Measurements from ENCODE around the gene PDE3B. TPM values are rescaled to one million over a fixed set of nuclear protein-coding genes. Genes with fewer than 3 reads are reported as not detected.
A peak's percentile ranks its signal among the peaks of the same experiment; 100 is the strongest.

PDE3B gene
- total and polyA plus RNA-seq, 10 donors: 1.7 to 78.7 (median 20.8) TPM

DNA sequence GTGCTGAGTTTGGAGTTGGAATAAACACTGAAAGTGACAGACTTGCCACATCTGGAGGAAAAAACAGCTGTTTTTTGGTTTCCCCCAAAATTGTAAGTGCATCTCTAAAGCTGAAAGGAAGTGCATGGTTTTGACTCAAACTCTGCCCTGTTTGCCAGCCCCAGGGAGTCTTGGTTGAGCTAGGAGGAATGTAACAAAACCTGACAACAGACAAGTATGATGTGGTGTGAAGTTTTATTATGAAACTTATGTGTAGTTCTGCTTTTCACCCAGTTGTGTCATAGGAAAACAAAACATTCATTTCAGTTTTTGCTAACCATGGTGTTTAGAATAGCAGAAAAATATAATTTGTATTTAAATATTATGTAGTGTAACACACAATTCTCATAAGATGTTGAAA, 31.7 kb upstream of the PDE3B start:
- Histone ChIP-seq H3K36me3 (peaks cover 0 to 11% (median 0%) of the 10 kb centered on the region in 6 donors), H3K27me3 (replicated peaks in 1 of 7) (peaks cover 0 to 7% (median 0%) of the 10 kb centered on the region in 7 donors), H3K9me3 (no peaks in the 10 kb centered on the region), H3K27ac (peak overlapping the region in 4 of 8 donors; percentile 40 to 71 (median 57)), H3K4me1 (peaks cover 0 to 16% (median under 1%) of the 10 kb centered on the region in 6 donors), H3K4me3 (peak overlapping the region in 1 of 8 donors; percentile 26)
- DNase-seq: no peak
- TF ChIP-seq, protein P1, sequence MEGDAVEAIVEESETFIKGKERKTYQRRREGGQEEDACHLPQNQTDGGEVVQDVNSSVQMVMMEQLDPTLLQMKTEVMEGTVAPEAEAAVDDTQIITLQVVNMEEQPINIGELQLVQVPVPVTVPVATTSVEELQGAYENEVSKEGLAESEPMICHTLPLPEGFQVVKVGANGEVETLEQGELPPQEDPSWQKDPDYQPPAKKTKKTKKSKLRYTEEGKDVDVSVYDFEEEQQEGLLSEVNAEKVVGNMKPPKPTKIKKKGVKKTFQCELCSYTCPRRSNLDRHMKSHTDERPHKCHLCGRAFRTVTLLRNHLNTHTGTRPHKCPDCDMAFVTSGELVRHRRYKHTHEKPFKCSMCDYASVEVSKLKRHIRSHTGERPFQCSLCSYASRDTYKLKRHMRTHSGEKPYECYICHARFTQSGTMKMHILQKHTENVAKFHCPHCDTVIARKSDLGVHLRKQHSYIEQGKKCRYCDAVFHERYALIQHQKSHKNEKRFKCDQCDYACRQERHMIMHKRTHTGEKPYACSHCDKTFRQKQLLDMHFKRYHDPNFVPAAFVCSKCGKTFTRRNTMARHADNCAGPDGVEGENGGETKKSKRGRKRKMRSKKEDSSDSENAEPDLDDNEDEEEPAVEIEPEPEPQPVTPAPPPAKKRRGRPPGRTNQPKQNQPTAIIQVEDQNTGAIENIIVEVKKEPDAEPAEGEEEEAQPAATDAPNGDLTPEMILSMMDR (IDR thresholded peaks at IDR 0.05 in 8 of 11, conservative IDR thresholded peaks at IDR 0.05 in 3 of 11): no peak
- no peak for TF ChIP-seq POLR2A (IDR thresholded peaks at IDR 0.05)
- TF ChIP-seq POLR2AphosphoS5 (IDR thresholded peaks at IDR 0.05): no peak
- intact Hi-C loops (cut with DNase I; ENCODE audit: low total_unique reads): no loop called here

DNA sequence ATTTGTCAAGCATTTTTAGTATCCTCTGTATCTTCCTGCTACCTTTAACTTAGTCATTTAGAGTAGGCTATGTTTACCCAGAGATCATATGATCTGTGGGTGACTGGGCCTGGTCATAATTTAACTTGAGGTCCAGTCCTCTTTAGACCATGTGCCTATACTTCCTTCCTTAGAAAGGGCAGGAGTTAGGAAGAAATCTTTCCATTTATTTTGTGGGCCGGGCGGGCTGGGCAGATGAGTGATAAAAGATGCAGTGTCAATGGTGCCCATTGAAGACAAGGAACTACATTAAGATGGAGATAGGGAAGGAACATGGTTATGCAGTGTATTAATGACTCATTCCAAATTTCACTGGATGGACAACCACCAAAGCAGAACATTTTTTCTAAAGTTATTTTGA, 30.9 kb upstream of the PDE3B start:
- H3K9me3 ChIP-seq: no peaks in the 10 kb centered on the region
- peaks cover 0 to 11% (median 0%) of the 10 kb centered on the region in 6 donors for H3K36me3 ChIP-seq
- no peak for DNase-seq
- intact Hi-C loops (cut with DNase I; ENCODE audit: low total_unique reads): no loop called here
- H3K4me3 ChIP-seq: no peak overlapping the region
- peak overlapping the region in 4 of 8 donors; percentile 36 to 71 (median 50) for H3K27ac ChIP-seq
- peaks cover 0 to 16% (median 3%) of the 10 kb centered on the region in 6 donors for H3K4me1 ChIP-seq
- TF ChIP-seq POLR2AphosphoS5 (IDR thresholded peaks at IDR 0.05): no peak
- no peak for TF ChIP-seq POLR2A (IDR thresholded peaks at IDR 0.05)
- TF ChIP-seq, protein P1 (IDR thresholded peaks at IDR 0.05 in 8 of 11, conservative IDR thresholded peaks at IDR 0.05 in 3 of 11): no peak
- peaks cover 0 to 4% (median 0%) of the 10 kb centered on the region in 7 donors for H3K27me3 ChIP-seq (replicated peaks in 1 of 7)
- WGBS, 5 donors: 87 to 92% (median 90%) methylated on average over 2 of the region's 2 CpGs

DNA sequence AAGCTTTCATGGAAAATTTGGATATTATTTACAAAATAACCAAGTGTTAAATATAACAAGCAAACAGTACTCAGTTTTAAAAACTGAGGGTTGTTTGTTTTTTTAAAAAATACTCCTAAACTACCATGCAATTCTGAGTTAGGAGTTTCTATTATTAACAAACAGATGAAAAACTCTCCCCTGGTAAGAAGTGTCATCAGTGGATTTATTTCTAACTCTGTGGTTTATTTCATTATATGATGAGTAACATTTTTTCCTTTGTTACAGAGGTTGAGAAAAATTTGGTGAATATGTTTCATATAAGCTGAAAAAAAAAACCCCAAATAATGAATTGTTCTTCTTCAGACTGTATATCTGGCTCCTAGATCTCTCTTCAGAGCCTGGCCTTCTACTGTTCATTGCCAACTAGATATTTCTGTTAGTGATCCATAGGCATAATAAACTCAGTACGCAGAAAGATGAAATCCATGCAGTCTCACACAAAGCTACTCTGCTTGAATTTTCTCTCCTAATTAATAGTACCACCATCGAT, 29.4 kb upstream of the PDE3B start:
- intact Hi-C loops (cut with DNase I; ENCODE audit: low total_unique reads): no loop called here
- Histone ChIP-seq H3K36me3 (peaks cover 0 to 11% (median 0%) of the 10 kb centered on the region in 6 donors), H3K4me3 (no peak overlapping the region), H3K4me1 (peaks cover 0 to 16% (median 3%) of the 10 kb centered on the region in 6 donors), H3K9me3 (no peaks in the 10 kb centered on the region), H3K27me3 (replicated peaks in 1 of 7) (no peaks in the 10 kb centered on the region), H3K27ac (no peak overlapping the region)
- no peak for DNase-seq
- TF ChIP-seq POLR2A (IDR thresholded peaks at IDR 0.05): no peak
- 94 to 99% (median 96%) methylated on average over 2 of the region's 2 CpGs for WGBS, 5 donors

DNA sequence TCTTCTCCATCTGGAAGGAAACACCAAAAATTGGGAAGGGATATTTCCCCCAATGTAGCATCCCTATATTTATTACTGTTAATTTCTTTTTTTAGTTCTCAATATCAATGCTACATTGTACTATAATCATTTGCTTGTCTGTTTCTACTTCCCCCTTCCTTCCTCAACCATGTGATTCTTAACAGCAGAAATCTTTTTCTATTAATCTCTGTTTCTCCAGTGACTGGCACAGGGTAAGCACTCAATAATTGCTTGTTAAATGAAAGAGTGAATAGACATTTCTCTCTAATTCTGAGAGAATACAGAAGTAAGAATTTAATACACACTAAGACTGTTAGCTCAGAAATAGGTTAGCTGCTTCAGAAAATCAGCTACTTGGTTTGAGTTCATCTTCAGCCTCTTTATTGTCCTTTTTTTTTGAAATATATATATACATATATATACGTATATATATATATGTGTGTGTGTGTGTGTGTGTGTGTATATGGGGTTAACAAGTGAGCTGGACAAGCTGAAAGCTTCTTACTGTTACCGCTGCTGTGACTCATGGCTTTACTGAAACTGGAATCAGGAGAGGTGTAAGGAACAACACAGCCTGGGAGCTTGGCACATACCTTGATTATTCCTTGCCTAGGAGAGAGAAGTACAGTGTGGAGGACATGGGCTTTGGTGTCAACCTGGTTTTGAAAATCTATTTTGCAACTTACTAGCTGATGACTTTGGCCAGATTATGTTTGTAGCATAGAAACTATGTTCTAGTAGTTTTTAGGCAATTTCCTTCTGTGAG, 26.2 kb upstream of the PDE3B start:
- no peak for TF ChIP-seq POLR2A (IDR thresholded peaks at IDR 0.05)
- no peak for TF ChIP-seq POLR2AphosphoS5 (IDR thresholded peaks at IDR 0.05)
- TF ChIP-seq, protein P1 (IDR thresholded peaks at IDR 0.05 in 8 of 11, conservative IDR thresholded peaks at IDR 0.05 in 3 of 11): no peak
- DNase-seq: no peak
- 74 to 93% (median 82%) methylated on average over 2 of the region's 2 CpGs for WGBS, 5 donors
- no peaks in the 10 kb centered on the region for H3K9me3 ChIP-seq
- H3K27ac ChIP-seq: no peak overlapping the region
- H3K4me1 ChIP-seq: peaks cover 0 to 6% (median 2%) of the 10 kb centered on the region in 6 donors
- H3K4me3 ChIP-seq: no peak overlapping the region
- no peaks in the 10 kb centered on the region for H3K27me3 ChIP-seq (replicated peaks in 1 of 7)
- intact Hi-C loops (cut with DNase I; ENCODE audit: low total_unique reads): no loop called here
- no peaks in the 10 kb centered on the region for H3K36me3 ChIP-seq
